GM06990 (cell line): Measurements from ENCODE around the gene NPEPL1.
"Not testable (repeated sequence)": the region's sequence is repeated elsewhere in the genome, so short reads cannot be mapped to it uniquely, and the experiment has no call there.

ENCODE experiments used
- DNase-seq: peaks from one replicate; pipeline ENCODE4 v3.0.0-alpha.2; 2011; ENCODE audit not compliant: insufficient read length; ENCODE audit errors: extremely low read depth
- H3K27me3 ChIP-seq: replicated peaks from 2 replicates; pipeline ENCODE4 v1.6.0; 2011; ENCODE audit warnings: low read length; ENCODE audit not compliant: control insufficient read depth, insufficient read depth
- H3K36me3 ChIP-seq: 2 replicates; pipeline ENCODE4 v1.5.1; 2011; ENCODE audit warnings: low read length; ENCODE audit not compliant: control insufficient read depth, insufficient read depth
- H3K4me3 ChIP-seq: replicated peaks from 2 replicates; pipeline ENCODE4 v1.5.1; 2011; ENCODE audit warnings: low read depth, mild to moderate bottlenecking, control low read depth, low read length
- CTCF ChIP-seq: IDR thresholded peaks from 2 replicates; pipeline ENCODE4 v1.5.1; 2011; ENCODE audit warnings: low read length, control low read depth, mild to moderate bottlenecking, inconsistent platforms; ENCODE audit not compliant: insufficient read depth, poor library complexity, severe bottlenecking

The NPEPL1 gene

GRCh38 chr20:58748618-58749017 lies 56.0 kb downstream of the NPEPL1 start:
- H3K4me3 ChIP-seq = no peak overlapping the region
- no peak for TF ChIP-seq CTCF
- H3K36me3 ChIP-seq = no peaks in the 10 kb centered on the region
- no peaks in the 10 kb centered on the region; the same call in 1 of the 2 replicates for H3K27me3 ChIP-seq
- no peak for DNase-seq

GRCh38 chr20:58749098-58749769 lies 56.6 kb downstream of the NPEPL1 start:
- no peak overlapping the region for H3K4me3 ChIP-seq
- TF ChIP-seq CTCF = no peak
- H3K27me3 ChIP-seq = no peaks in the 10 kb centered on the region; the same call in 1 of the 2 replicates

GRCh38 chr20:58749979-58750378 lies 57.4 kb downstream of the NPEPL1 start:
- no peaks in the 10 kb centered on the region; the same call in 1 of the 2 replicates for H3K27me3 ChIP-seq
- no peak for TF ChIP-seq CTCF
- no peaks in the 10 kb centered on the region for H3K36me3 ChIP-seq
- no peak for DNase-seq
- H3K4me3 ChIP-seq = no peak overlapping the region

More at GRCh38 chr20:58749098-58749769, 56.6 kb downstream of the NPEPL1 start:
- no peak for DNase-seq
- H3K36me3 ChIP-seq = no peaks in the 10 kb centered on the region

GRCh38 chr20:58750706-58751105 lies 58.1 kb downstream of the NPEPL1 start:
- H3K27me3 ChIP-seq = not testable (repeated sequence)

GRCh38 chr20:58751979-58752378 lies 59.4 kb downstream of the NPEPL1 start:
- no peak for DNase-seq
- no peak overlapping the region for H3K4me3 ChIP-seq
- no peaks in the 10 kb centered on the region; the same call in 1 of the 2 replicates for H3K27me3 ChIP-seq
- H3K36me3 ChIP-seq = no peaks in the 10 kb centered on the region
- TF ChIP-seq CTCF = no peak

More at GRCh38 chr20:58750706-58751105, 58.1 kb downstream of the NPEPL1 start:
- H3K36me3 ChIP-seq, H3K4me3 ChIP-seq, DNase-seq: not testable (repeated sequence)

- no peak for DNase-seq
These were observed 60.0 kb downstream of the NPEPL1 start for GRCh38 chr20:58752565-58752964.

More at GRCh38 chr20:58752565-58752964, 60.0 kb downstream of the NPEPL1 start:
- no peak for TF ChIP-seq CTCF
- Histone ChIP-seq H3K4me3 (no peak overlapping the region), H3K27me3 (no peaks in the 10 kb centered on the region; the same call in 1 of the 2 replicates), H3K36me3 (no peaks in the 10 kb centered on the region)
